BLaER1 treated with 17β-estradiol and CSF1 and Interleukin-3, amounts not matched to agents 10 nM and 100 nM (cell line): ENCODE results near the gene SF3B6.
"Not testable (repeated sequence)": the region's sequence is repeated elsewhere in the genome, so short reads cannot be mapped to it uniquely, and the experiment has no call there.

Source experiments
- H3K27ac ChIP-seq, 11 experiments: shearing (Covaris generic); formaldehyde crosslinking; 2 replicates each; pipeline ENCODE4 v1.8.1; 2022
- H3K27me3 ChIP-seq, 11 experiments: shearing (Covaris generic); formaldehyde crosslinking; 2 replicates each; pipeline ENCODE4 v1.8.1; 2022
- H3K36me3 ChIP-seq, 11 experiments: shearing (Covaris generic); formaldehyde crosslinking; 2 replicates each; pipeline ENCODE4 v1.8.1; 2022
- H3K4me1 ChIP-seq, 10 experiments: shearing (Covaris generic); formaldehyde crosslinking; 2 replicates each; pipeline ENCODE4 v1.8.1; 2022
- H3K4me2 ChIP-seq, 11 experiments: shearing (Covaris generic); formaldehyde crosslinking; 2 replicates each; pipeline ENCODE4 v1.8.1; 2022
- H3K4me3 ChIP-seq, 10 experiments: shearing (Covaris generic); formaldehyde crosslinking; 2 replicates each; pipeline ENCODE4 v1.8.1; 2022
- H3K9ac ChIP-seq, 11 experiments: shearing (Covaris generic); formaldehyde crosslinking; 2 replicates each; pipeline ENCODE4 v1.8.1; 2022
- H3K9me3 ChIP-seq, 11 experiments: shearing (Covaris generic); formaldehyde crosslinking; replicated peaks in 1 of 11; 2 replicates each; pipeline ENCODE4 v1.8.1; 2022
- H4K20me1 ChIP-seq, 11 experiments: shearing (Covaris generic); formaldehyde crosslinking; 2 replicates each; pipeline ENCODE4 v1.8.1; 2022
- Cebpa-rat ChIP-seq, 11 experiments: shearing (Covaris generic); IDR thresholded peaks; 2 replicates each; pipeline ENCODE4 v1.8.1; 2022

SF3B6 gene

DNA sequence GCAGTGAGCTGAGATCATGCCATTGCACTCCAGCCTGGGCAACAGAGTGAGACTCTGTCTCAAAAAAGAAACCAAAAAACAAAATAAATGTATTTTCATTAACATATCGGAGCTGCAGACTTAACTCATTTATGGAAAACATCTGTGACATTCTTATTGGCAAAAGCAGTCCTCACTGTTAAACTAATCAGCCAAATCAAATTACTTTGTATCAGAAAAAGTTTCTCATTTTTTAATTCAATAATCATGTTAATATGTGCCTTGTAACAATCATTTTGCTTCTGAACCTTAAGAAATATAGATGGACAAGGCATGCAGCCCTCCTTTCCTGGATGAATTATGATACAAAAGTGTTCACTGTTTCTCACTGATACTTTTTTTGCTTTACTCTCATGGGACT, 26.6 kb upstream of the SF3B6 start:
- H3K9me3 ChIP-seq, result peaks cover 20 to 48% (median 35%) of the 10 kb centered on the region in 11 experiments
- H3K4me1 ChIP-seq, result peaks cover 0 to 9% (median 7%) of the 10 kb centered on the region in 10 experiments; a peak in 12 of 20 replicates
- H3K4me3 ChIP-seq, result no peak overlapping the region
- H3K9ac ChIP-seq, result no peak overlapping the region
- no peak for TF ChIP-seq Cebpa-rat (IDR thresholded peaks at IDR 0.05)
- H3K27me3 ChIP-seq, result no peaks in the 10 kb centered on the region
- H3K36me3 ChIP-seq, result peaks cover 4 to 47% (median 32%) of the 10 kb centered on the region in 11 experiments; a peak in 18 of 22 replicates
- no peak overlapping the region for H3K27ac ChIP-seq
- H4K20me1 ChIP-seq, result no peaks in the 10 kb centered on the region; a peak in 1 of 22 replicates
- no peak overlapping the region for H3K4me2 ChIP-seq

GRCh38 chr2:24101992-24102391, 25.9 kb upstream of the SF3B6 start:
- no peak overlapping the region for H3K4me3 ChIP-seq
- H4K20me1 ChIP-seq, result no peaks in the 10 kb centered on the region; a peak in 1 of 22 replicates
- H3K36me3 ChIP-seq, result peaks cover 4 to 47% (median 32%) of the 10 kb centered on the region in 11 experiments; a peak in 18 of 22 replicates
- peaks cover 14 to 42% (median 32%) of the 10 kb centered on the region in 11 experiments for H3K9me3 ChIP-seq
- no peak overlapping the region for H3K9ac ChIP-seq
- H3K4me1 ChIP-seq, result peaks cover 0 to 9% (median 7%) of the 10 kb centered on the region in 10 experiments; a peak in 12 of 20 replicates
- TF ChIP-seq Cebpa-rat (IDR thresholded peaks at IDR 0.05), result no peak
- no peak overlapping the region for H3K4me2 ChIP-seq
- no peaks in the 10 kb centered on the region for H3K27me3 ChIP-seq
- no peak overlapping the region for H3K27ac ChIP-seq

DNA sequence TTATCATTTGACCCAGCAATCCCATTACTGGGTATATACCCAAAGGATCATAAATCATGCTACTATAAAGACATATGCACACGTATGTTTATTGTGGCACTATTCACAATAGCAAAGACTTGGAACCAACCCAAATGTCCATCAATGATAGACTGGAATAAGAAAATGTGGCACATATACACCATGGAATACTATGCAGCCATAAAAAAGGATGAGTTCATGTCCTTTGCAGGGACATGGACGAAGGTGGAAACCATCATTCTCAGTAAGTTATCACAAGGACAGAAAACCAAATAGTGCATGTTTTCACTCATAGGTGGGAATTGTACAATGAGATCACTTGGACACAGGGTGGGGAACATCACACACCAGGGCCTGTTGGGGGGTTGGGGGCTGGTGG, 24.6 kb upstream of the SF3B6 start:
- Histone ChIP-seq H3K9me3 (peaks cover 2 to 35% (median 23%) of the 10 kb centered on the region in 11 experiments; a peak in 19 of 22 replicates), H3K36me3 (peaks cover 11 to 53% (median 38%) of the 10 kb centered on the region in 11 experiments; a peak in 21 of 22 replicates)
- H3K27ac ChIP-seq, H3K9ac ChIP-seq, H3K4me3 ChIP-seq, H3K4me1 ChIP-seq, H4K20me1 ChIP-seq, H3K27me3 ChIP-seq, H3K4me2 ChIP-seq: not testable (repeated sequence)

DNA sequence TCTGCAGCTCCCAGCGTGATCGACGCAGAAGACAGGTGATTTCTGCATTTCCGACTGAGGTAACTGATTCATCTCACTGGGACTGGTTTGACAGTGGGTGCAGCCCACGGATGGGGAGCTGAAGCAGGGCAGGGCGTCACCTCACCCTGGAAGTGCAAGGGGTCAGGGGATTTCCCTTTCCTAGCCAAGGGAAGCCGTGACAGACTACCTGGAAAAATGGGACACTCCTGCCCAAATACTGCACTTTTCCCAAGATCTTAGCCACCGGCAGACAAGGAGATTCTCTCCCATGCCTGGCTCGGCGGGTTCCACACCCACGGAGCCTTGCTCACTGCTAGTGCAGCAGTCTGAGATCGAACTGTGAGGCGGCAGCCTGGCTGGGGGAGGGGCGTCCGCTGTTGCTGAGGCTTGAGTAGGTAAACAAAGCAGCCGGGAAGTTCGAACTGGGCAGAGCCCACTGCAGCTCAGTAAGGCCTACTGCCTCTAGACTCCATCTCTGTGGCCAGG, 19.1 kb upstream of the SF3B6 start:
- H4K20me1 ChIP-seq, H3K4me2 ChIP-seq, H3K27ac ChIP-seq, H3K4me1 ChIP-seq, H3K9ac ChIP-seq, H3K4me3 ChIP-seq, H3K27me3 ChIP-seq: not testable (repeated sequence)
- peaks cover 23 to 66% (median 34%) of the 10 kb centered on the region in 11 experiments; a peak in 21 of 22 replicates for H3K36me3 ChIP-seq
- peaks cover 0 to 18% (median 12%) of the 10 kb centered on the region in 11 experiments; a peak in 9 of 22 replicates for H3K9me3 ChIP-seq

DNA sequence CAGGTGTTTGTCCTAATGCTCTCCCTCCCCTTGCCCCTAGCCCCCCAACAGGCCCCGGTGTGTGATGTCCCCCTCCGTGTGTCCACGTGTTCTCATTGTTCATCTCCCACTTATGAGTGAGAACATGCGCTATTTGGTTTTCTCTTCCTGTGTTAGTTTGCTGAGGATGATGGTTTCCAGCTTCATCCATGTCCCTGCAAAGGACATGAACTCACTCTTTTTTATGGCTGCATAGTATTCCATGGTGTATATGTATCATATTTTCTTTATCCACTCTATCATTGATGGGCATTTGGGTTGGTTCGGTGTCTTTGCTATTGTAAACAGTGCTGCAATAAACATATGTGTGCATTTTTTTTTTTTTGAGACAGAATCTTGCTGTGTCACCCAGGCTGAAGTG, 17.1 kb upstream of the SF3B6 start:
- peaks cover 0 to 15% (median 10%) of the 10 kb centered on the region in 11 experiments; a peak in 9 of 22 replicates for H3K9me3 ChIP-seq
- H3K36me3 ChIP-seq, result peaks cover 32 to 86% (median 49%) of the 10 kb centered on the region in 11 experiments; a peak in 21 of 22 replicates
- H3K4me2 ChIP-seq, H3K9ac ChIP-seq, H3K4me1 ChIP-seq, H4K20me1 ChIP-seq, H3K4me3 ChIP-seq, H3K27ac ChIP-seq, H3K27me3 ChIP-seq: not testable (repeated sequence)

GRCh38 chr2:24088821-24089359, 12.8 kb upstream of the SF3B6 start:
- Histone ChIP-seq H3K4me3 (no peak overlapping the region), H3K27me3 (no peaks in the 10 kb centered on the region), H3K9me3 (peaks cover 0 to 4% (median 0%) of the 10 kb centered on the region in 11 experiments; a peak in 2 of 22 replicates), H4K20me1 (no peaks in the 10 kb centered on the region), H3K4me1 (peaks cover 8 to 11% (median 9%) of the 10 kb centered on the region in 10 experiments), H3K36me3 (peaks cover 11 to 72% (median 35%) of the 10 kb centered on the region in 11 experiments; a peak in 17 of 22 replicates), H3K9ac (no peak overlapping the region), H3K4me2 (no peak overlapping the region), H3K27ac (no peak overlapping the region)
- TF ChIP-seq Cebpa-rat (IDR thresholded peaks at IDR 0.05), result no peak

GRCh38 chr2:24087032-24087431, 10.9 kb upstream of the SF3B6 start:
- Histone ChIP-seq H3K4me3 (no peak overlapping the region), H3K27me3 (no peaks in the 10 kb centered on the region), H3K4me1 (peaks cover 14 to 26% (median 21%) of the 10 kb centered on the region in 10 experiments), H3K9ac (no peak overlapping the region), H3K4me2 (no peak overlapping the region), H3K36me3 (peaks cover 10 to 64% (median 38%) of the 10 kb centered on the region in 11 experiments; a peak in 18 of 22 replicates), H3K9me3 (peaks cover 0 to 4% (median 0%) of the 10 kb centered on the region in 11 experiments; a peak in 1 of 22 replicates), H4K20me1 (no peaks in the 10 kb centered on the region), H3K27ac (no peak overlapping the region)
- TF ChIP-seq Cebpa-rat (IDR thresholded peaks at IDR 0.05), result no peak

GRCh38 chr2:24086241-24086640, 10.1 kb upstream of the SF3B6 start:
- no peaks in the 10 kb centered on the region for H3K27me3 ChIP-seq
- H4K20me1 ChIP-seq, result no peaks in the 10 kb centered on the region
- H3K27ac ChIP-seq, result no peak overlapping the region
- peaks cover 10 to 64% (median 46%) of the 10 kb centered on the region in 11 experiments; a peak in 18 of 22 replicates for H3K36me3 ChIP-seq
- no peak overlapping the region for H3K9ac ChIP-seq
- H3K9me3 ChIP-seq, result 0 out of 22 replicates have a peak, but pooled peaks cover 0 to 4% (median 0%) of the 10 kb centered on the region in 11 experiments
- H3K4me3 ChIP-seq, result no peak overlapping the region
- no peak overlapping the region for H3K4me2 ChIP-seq
- peaks cover 14 to 34% (median 21%) of the 10 kb centered on the region in 10 experiments for H3K4me1 ChIP-seq
- no peak for TF ChIP-seq Cebpa-rat (IDR thresholded peaks at IDR 0.05)

DNA sequence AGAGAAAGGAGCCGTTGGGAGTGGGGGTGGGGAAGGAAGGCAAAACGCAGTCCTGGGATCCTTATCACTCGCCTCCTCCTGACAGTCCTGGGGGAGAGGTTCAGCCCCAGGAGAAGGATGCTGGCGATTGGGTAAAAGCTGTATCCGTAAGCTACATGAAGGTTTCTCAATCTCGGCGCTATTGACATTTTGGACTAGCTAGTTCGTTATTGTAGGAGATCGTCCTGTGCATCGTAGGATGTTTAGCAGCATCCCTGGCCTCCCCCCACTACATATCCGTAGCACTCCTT, 9.0 kb upstream of the SF3B6 start:
- peak overlapping the region; percentile 63 to 78 (median 68) for H3K4me3 ChIP-seq
- H4K20me1 ChIP-seq, result no peaks in the 10 kb centered on the region
- peak overlapping the region; percentile 77 to 86 (median 82) for H3K9ac ChIP-seq
- peak overlapping the region; percentile 79 to 98 (median 91) for H3K4me2 ChIP-seq
- H3K27me3 ChIP-seq, result no peaks in the 10 kb centered on the region
- H3K4me1 ChIP-seq, result peaks cover 14 to 43% (median 21%) of the 10 kb centered on the region in 10 experiments
- peak overlapping the region; percentile 43 to 84 (median 72); a peak in 19 of 22 replicates for H3K27ac ChIP-seq
- peaks cover 10 to 62% (median 49%) of the 10 kb centered on the region in 11 experiments; a peak in 19 of 22 replicates for H3K36me3 ChIP-seq
- TF ChIP-seq Cebpa-rat (IDR thresholded peaks at IDR 0.05), result no peak
- H3K9me3 ChIP-seq, result 0 out of 22 replicates have a peak, but pooled peaks cover 0 to 4% (median 0%) of the 10 kb centered on the region in 11 experiments
